Activated B cell treated with CpG ODN at 0.5 μM for 24 hours (primary cell): ENCODE measurements around the gene C3. TPM values are rescaled to one million over a fixed set of nuclear protein-coding genes. Genes with fewer than 3 reads are reported as not detected.

ENCODE experiments used
- ATAC-seq: fragments of 200-7000 bp; cut with Tn5 transposase; one replicate; pipeline ENCODE4 v1.10.0; 2021; ENCODE audit warnings: low read depth, mild to moderate bottlenecking, moderate library complexity
- CTCF ChIA-PET: fragments of 350-600 bp; sonication (Branson Sonifier 250); formaldehyde crosslinking; loops from one replicate; lab custom pipeline; 2021; ENCODE audit warnings: antibody characterized with exemption; lab: Charles Lee
- POLR2A ChIA-PET: fragments of 350-600 bp; sonication (Branson Sonifier 250); formaldehyde crosslinking; loops from one replicate; lab custom pipeline; 2021; ENCODE audit warnings: antibody characterized with exemption; lab: Charles Lee
- DNase-seq: peaks from one replicate; pipeline ENCODE4 v3.0.0; 2022
- H3K27ac Mint-ChIP-seq: one replicate; pipeline ENCODE4 v1.8.0; 2020; ENCODE audit warnings: mixed read lengths
- H3K27me3 Mint-ChIP-seq: one replicate; pipeline ENCODE4 v1.8.0; 2021; ENCODE audit warnings: mixed read lengths
- H3K36me3 Mint-ChIP-seq: one replicate; pipeline ENCODE4 v1.8.0; 2021; ENCODE audit warnings: low read depth, mixed read lengths
- H3K4me1 Mint-ChIP-seq: one replicate; pipeline ENCODE4 v1.8.0; 2021; ENCODE audit warnings: mixed read lengths
- H3K4me3 Mint-ChIP-seq: one replicate; pipeline ENCODE4 v1.8.0; 2020; ENCODE audit warnings: mild to moderate bottlenecking, mixed read lengths
- H3K9me3 Mint-ChIP-seq: one replicate; pipeline ENCODE4 v1.8.0; 2020; ENCODE audit warnings: mixed read lengths
- CTCF ChIP-seq: fragments of 200-600 bp; IDR thresholded peaks from one replicate; pipeline ENCODE4 v1.8.0; 2022; ENCODE audit warnings: antibody characterized with exemption, mild to moderate bottlenecking
- intact Hi-C: fragments of 100-400 bp; cut with micrococcal nuclease; formaldehyde crosslinking; loops from one replicate; pipeline ENCODE4 v1.15.1; 2024
- total RNA-seq: library from RNA; stranded (reverse); gene quantifications from 2 replicates; pipeline ENCODE4 v1.2.3, GENCODE V29; 2022

Gene C3
- total RNA-seq, 1 donor from 2014 or later: 0.53 TPM

GRCh38 chr19:6707011-6707657, 13.3 kb downstream of the C3 start:
- Mint-ChIP-seq H3K27me3 (peaks cover 33% of the 10 kb centered on the region), H3K4me3 (no peak overlapping the region), H3K4me1 (peaks cover 8% of the 10 kb centered on the region), H3K9me3 (no peaks in the 10 kb centered on the region), H3K36me3 (no peaks in the 10 kb centered on the region), H3K27ac (no peak overlapping the region)
- no peak for DNase-seq
- no peak for TF ChIP-seq CTCF
- ATAC-seq: no peak
- intact Hi-C loops: no loop called here
- POLR2A ChIA-PET: no interaction called here
- CTCF ChIA-PET: no interaction called here

GRCh38 chr19:6706633-6706958, 13.9 kb downstream of the C3 start:
- ChIA-PET CTCF (no interaction called here), POLR2A (no interaction called here)
- no peak for ATAC-seq
- TF ChIP-seq CTCF: no peak
- peaks cover 32% of the 10 kb centered on the region for H3K27me3 Mint-ChIP-seq
- H3K9me3 Mint-ChIP-seq: no peaks in the 10 kb centered on the region
- intact Hi-C loops: no loop called here
- H3K27ac Mint-ChIP-seq: no peak overlapping the region
- no peak overlapping the region for H3K4me3 Mint-ChIP-seq
- H3K36me3 Mint-ChIP-seq: no peaks in the 10 kb centered on the region
- H3K4me1 Mint-ChIP-seq: peaks cover 8% of the 10 kb centered on the region
- DNase-seq: no peak

- Mint-ChIP-seq H3K27me3 (peaks cover 26% of the 10 kb centered on the region), H3K27ac (no peak overlapping the region), H3K9me3 (no peaks in the 10 kb centered on the region), H3K36me3 (no peaks in the 10 kb centered on the region), H3K4me3 (no peak overlapping the region), H3K4me1 (peaks cover 8% of the 10 kb centered on the region)
- ChIA-PET CTCF (no interaction called here), POLR2A (no interaction called here)
- intact Hi-C loops: no loop called here
- ATAC-seq (no peak), DNase-seq (no peak)
- no peak for TF ChIP-seq CTCF
These were observed 14.4 kb downstream of the C3 start for GRCh38 chr19:6705931-6706632.

- POLR2A ChIA-PET: interaction anchor here (0.5 kb wide), 1 partner anchor 122 kb away, joined by 4 read pairs; no protein-coding TSS in a partner anchor
- DNase-seq: no peak
- Mint-ChIP-seq H3K27ac (no peak overlapping the region), H3K4me1 (no peaks in the 10 kb centered on the region), H3K36me3 (no peaks in the 10 kb centered on the region), H3K27me3 (peaks cover 1% of the 10 kb centered on the region), H3K9me3 (no peaks in the 10 kb centered on the region), H3K4me3 (no peak overlapping the region)
- TF ChIP-seq CTCF: no peak
- intact Hi-C loops: no loop called here
- ATAC-seq: no peak
- CTCF ChIA-PET: no interaction called here
These were observed 19.7 kb downstream of the C3 start for GRCh38 chr19:6700586-6701316.

- Mint-ChIP-seq H3K4me1 (no peaks in the 10 kb centered on the region), H3K4me3 (no peak overlapping the region), H3K27me3 (no peaks in the 10 kb centered on the region), H3K27ac (no peak overlapping the region), H3K36me3 (no peaks in the 10 kb centered on the region), H3K9me3 (no peaks in the 10 kb centered on the region)
- CTCF ChIA-PET: no interaction called here
- DNase-seq: no peak
- intact Hi-C loops: no loop called here
- no peak for TF ChIP-seq CTCF
- POLR2A ChIA-PET: no interaction called here
- ATAC-seq: no peak
These were observed 20.5 kb downstream of the C3 start for GRCh38 chr19:6699935-6700334.
